RWPE1 (cell line): Measurements from ENCODE around the gene MAP7D2.

Experiments
- CTCF ChIA-PET: fragments of 350-600 bp; sonication (Branson Sonifier 250); formaldehyde crosslinking; extraction: SDS; loops from one replicate; lab custom pipeline; 2021; lab: Yijun Ruan, JAX
- POLR2A ChIA-PET: fragments of 400-600 bp; formaldehyde crosslinking; extraction: SDS; loops from one replicate; lab custom pipeline; 2020; ENCODE audit warnings: antibody characterized with exemption; ENCODE audit not compliant: low non-redundant PET; lab: Yijun Ruan, JAX
- DNase-seq: peaks from one replicate; pipeline ENCODE4 v3.0.0; 2012; ENCODE audit warnings: low spot score
- H3K27ac ChIP-seq: fragments of 450-650 bp; 2 replicates; pipeline ENCODE4 v1.5.1; 2017
- TF ChIP-seq, protein P1 (sequence below): fragments of 450-650 bp; conservative IDR thresholded peaks from 2 replicates; pipeline ENCODE4 v1.5.1; 2017; ENCODE audit warnings: low read depth, mild to moderate bottlenecking

Gene MAP7D2

DNA sequence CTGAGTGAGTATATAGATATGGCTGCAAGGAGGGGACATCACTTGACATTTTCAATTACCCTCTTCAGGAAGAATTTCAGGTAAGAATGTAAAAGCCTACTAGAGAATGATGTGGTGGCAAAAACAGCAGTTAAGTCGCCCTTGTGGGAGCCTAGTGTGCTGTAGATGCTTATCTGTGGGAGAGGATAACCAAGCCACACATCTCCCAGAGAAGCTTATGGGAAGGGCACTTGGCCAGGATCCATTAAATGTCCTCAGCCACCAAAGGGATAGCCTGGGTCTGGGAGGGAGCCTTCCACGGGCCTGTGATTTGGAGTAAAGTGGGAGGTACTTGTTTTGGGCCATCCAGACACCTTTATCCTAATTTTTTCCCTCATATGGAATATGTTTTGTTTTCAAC, 84.5 kb downstream of the MAP7D2 start:
- ChIA-PET POLR2A (no interaction called here), CTCF (no interaction called here)
- no peak for DNase-seq
- no peak overlapping the region for H3K27ac ChIP-seq
- TF ChIP-seq, protein P1, sequence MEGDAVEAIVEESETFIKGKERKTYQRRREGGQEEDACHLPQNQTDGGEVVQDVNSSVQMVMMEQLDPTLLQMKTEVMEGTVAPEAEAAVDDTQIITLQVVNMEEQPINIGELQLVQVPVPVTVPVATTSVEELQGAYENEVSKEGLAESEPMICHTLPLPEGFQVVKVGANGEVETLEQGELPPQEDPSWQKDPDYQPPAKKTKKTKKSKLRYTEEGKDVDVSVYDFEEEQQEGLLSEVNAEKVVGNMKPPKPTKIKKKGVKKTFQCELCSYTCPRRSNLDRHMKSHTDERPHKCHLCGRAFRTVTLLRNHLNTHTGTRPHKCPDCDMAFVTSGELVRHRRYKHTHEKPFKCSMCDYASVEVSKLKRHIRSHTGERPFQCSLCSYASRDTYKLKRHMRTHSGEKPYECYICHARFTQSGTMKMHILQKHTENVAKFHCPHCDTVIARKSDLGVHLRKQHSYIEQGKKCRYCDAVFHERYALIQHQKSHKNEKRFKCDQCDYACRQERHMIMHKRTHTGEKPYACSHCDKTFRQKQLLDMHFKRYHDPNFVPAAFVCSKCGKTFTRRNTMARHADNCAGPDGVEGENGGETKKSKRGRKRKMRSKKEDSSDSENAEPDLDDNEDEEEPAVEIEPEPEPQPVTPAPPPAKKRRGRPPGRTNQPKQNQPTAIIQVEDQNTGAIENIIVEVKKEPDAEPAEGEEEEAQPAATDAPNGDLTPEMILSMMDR: no peak

DNA sequence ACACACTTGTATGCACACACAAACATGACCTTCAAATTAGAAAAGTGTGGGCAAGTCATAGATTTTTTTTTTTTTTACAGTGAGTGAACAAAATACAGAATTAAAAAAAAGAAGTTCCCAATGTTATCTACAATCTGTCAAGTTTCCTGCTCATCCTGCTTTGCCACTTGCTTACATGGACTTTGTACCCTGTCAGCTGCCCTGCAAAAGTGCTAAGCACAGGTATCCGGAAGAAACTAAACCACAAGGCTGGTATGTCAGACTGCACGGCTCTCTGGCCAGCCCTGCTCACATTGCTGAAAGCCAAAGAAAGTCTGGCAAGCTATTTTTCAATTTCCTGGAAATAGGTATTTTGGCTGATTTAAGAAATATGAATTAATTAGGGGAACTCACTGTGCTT, 87.0 kb downstream of the MAP7D2 start:
- no peak for DNase-seq
- ChIA-PET POLR2A (no interaction called here), CTCF (interaction anchor here (0.6 kb wide), 1 partner anchor 660 kb away, joined by 7 read pairs; no protein-coding TSS in a partner anchor)
- no peak overlapping the region for H3K27ac ChIP-seq
- TF ChIP-seq, protein P1: no peak

DNA sequence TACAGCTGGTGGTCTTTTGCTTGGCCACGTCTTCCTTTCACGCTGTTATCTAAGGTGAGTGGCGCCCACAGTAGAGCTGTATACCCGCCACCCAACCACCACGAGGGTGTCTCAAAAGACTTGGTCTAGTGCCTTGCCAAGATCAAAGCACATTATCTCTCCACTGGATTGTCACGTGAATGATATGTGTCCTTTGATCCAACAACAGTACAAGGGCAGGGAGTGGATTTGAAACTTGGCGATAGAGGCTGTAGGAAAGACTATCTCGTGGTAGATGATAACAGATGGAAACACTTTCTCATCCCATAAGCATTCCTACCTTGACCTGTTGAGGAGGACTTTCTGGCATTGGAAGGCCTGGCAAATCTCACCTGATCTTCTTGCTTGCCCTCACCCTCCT, 88.1 kb downstream of the MAP7D2 start:
- no peak for DNase-seq
- ChIA-PET POLR2A (no interaction called here), CTCF (no interaction called here)
- H3K27ac ChIP-seq: no peak overlapping the region
- TF ChIP-seq, protein P1: no peak

DNA sequence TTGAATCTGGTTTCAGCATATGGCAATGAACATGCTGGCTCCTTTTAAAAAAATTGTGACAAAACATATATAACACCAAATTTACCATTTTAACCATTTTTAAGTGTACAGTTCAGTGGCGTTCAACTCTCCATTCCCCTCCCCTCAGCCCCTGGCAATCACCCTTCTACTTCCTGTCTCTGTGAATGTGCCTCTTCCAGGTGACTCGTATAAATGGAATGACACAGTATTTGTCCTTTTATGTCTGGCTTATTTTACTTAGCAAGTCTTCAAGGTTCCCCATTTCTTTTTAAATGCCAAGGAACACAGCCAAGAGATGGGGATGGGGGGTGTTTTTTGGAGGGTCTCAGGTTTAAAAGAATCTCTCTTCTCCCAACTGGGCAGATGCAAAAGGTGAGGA, 90.4 kb downstream of the MAP7D2 start:
- CTCF ChIA-PET: interaction anchor here (0.6 kb wide), 1 partner anchor 63 kb away, joined by 3 read pairs; no protein-coding TSS in a partner anchor
- TF ChIP-seq, protein P1: no peak
- POLR2A ChIA-PET: no interaction called here
- H3K27ac ChIP-seq: no peak overlapping the region
- no peak for DNase-seq

DNA sequence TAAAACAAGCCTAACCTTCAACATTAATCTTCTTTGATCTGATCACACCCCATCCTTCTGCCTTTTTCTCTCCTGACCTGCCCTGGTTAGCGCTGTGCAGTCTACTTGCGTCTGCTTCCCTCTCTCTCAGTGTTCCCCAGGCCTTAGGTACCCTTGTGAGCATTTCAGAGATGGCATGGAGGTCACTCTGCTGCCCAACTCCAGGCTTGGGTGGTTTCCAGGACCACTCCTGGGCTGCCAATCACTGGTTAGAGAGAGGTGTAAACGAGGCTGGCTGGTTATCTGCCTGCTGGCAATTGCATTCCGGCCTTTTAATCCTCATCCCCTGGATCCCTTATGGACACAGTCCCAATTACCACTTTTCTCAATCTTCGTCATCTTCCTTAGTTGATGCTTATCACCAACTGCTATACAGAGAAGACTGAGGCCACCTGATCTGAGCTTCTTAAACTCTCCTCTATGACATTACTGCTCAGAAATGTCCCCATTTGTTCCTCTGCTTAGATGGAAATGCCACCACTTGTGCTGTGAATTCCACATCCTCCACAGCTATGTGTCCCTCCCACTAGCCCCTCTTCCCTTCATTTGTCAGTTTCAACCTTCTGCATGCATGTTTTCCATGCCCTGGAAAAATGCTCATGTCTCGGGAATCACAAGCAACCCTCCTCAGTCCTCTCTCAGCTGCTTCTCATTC, 96.9 kb downstream of the MAP7D2 start:
- TF ChIP-seq, protein P1: no peak
- no peak for DNase-seq
- no peak overlapping the region for H3K27ac ChIP-seq
- ChIA-PET POLR2A (no interaction called here), CTCF (interaction anchor here (0.7 kb wide), 1 partner anchor 20 kb away, joined by 3 read pairs; no protein-coding TSS in a partner anchor)

DNA sequence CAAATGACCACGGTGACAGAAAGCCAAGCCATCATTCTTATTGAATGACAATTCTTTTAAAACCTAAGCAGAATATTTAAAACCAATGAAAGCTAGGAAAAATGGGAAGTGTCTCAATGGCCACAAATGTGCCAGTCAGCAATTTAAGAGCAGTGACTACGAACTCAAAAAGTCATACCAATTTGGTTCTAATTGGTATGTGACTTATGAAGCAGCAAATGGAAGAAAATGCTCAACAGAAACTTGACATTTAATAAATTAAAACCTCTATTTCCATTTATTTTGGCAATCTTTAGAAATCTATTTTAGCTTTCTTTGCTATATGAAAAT, 100.1 kb downstream of the MAP7D2 start:
- ChIA-PET POLR2A (no interaction called here), CTCF (no interaction called here)
- TF ChIP-seq, protein P1: no peak
- H3K27ac ChIP-seq: no peak overlapping the region
- no peak for DNase-seq
